GM12873 (cell line): ENCODE data around the gene LRRC34.

Source experiments
- TF ChIP-seq, protein P1 (sequence below): IDR thresholded peaks from 2 replicates; pipeline ENCODE4 v1.5.1; 2012; ENCODE audit warnings: low read depth, mild to moderate bottlenecking, moderate library complexity, low read length, control low read depth; ENCODE audit not compliant: insufficient read depth; ENCODE audit errors: missing control alignments

LRRC34 gene, protein sequence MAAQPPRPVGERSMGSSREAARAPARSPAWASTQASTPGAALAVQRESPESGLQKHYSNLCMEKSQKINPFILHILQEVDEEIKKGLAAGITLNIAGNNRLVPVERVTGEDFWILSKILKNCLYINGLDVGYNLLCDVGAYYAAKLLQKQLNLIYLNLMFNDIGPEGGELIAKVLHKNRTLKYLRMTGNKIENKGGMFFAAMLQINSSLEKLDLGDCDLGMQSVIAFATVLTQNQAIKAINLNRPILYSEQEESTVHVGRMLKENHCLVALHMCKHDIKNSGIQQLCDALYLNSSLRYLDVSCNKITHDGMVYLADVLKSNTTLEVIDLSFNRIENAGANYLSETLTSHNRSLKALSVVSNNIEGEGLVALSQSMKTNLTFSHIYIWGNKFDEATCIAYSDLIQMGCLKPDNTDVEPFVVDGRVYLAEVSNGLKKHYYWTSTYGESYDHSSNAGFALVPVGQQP

GRCh38 chr3:169812332-169813235, at the start of gene LRRC34, which contains the start of gene LRRIQ4:
Gene LRRC34, minus strand, starts transcription at chr3:169812904. Its CDS starts 356 bp downstream, at chr3:169812548.
Gene LRRIQ4, plus strand, starts transcription at chr3:169812870. Its CDS starts 9,052 bp downstream, at chr3:169821922.
- TF ChIP-seq, protein P1, sequence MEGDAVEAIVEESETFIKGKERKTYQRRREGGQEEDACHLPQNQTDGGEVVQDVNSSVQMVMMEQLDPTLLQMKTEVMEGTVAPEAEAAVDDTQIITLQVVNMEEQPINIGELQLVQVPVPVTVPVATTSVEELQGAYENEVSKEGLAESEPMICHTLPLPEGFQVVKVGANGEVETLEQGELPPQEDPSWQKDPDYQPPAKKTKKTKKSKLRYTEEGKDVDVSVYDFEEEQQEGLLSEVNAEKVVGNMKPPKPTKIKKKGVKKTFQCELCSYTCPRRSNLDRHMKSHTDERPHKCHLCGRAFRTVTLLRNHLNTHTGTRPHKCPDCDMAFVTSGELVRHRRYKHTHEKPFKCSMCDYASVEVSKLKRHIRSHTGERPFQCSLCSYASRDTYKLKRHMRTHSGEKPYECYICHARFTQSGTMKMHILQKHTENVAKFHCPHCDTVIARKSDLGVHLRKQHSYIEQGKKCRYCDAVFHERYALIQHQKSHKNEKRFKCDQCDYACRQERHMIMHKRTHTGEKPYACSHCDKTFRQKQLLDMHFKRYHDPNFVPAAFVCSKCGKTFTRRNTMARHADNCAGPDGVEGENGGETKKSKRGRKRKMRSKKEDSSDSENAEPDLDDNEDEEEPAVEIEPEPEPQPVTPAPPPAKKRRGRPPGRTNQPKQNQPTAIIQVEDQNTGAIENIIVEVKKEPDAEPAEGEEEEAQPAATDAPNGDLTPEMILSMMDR = no peak

DNA sequence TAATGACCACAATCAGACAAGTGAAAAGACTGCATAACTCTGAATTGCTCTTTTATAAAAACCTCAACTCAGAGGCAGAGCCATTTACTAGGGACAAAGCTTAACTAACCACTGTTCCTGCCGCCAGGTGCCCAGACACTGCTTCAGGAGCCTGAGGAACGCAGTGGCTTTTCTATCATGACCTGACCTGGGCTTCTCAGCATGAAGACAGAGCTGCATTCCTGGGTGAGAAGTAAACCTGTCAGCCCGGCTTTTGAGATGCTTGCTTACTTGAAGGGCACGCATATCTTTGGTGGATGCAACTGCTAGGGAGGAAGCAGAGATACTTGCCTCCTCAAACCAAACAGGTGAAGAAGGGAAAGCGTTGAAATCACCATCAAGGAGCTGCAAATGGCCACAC, 49.2 kb upstream of the LRRC34 start:
- TF ChIP-seq, protein P1 = no peak

GRCh38 chr3:169857811-169858210, 45.1 kb upstream of the LRRC34 start:
- TF ChIP-seq, protein P1 = no peak

GRCh38 chr3:169855514-169855913, 42.8 kb upstream of the LRRC34 start:
- TF ChIP-seq, protein P1 = no peak

DNA sequence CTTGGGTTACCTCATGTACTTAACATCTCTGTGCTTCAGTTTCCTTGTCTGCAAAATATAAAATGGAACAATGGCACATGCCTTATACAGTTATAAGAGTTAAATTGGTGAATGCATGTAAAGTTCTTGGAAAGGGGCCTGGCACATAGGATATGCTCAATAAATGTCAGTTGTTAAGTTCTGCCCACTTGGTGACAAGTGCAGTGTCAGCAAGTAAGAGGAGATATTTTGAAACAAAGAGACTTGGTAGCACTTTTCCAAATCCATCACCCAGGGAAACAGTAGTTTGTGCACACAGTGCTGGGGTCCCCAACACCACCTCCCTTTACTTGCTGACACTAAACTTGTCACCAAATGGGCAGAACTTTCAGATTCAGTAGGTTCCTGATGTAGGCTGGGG, 37.9 kb upstream of the LRRC34 start:
- TF ChIP-seq, protein P1 = no peak

- TF ChIP-seq, protein P1 = no peak
These were observed 36.0 kb upstream of the LRRC34 start for GRCh38 chr3:169848741-169849140.

- TF ChIP-seq, protein P1 = no peak
These were observed 35.2 kb upstream of the LRRC34 start for GRCh38 chr3:169847896-169848295.
